HCT116 (cell line): Measurements from ENCODE around the gene DLX3. TPM values are rescaled to one million over a fixed set of nuclear protein-coding genes. Genes with fewer than 3 reads are reported as not detected.

Experiments used
- ATAC-seq: fragments of 200-7000 bp; cut with Tn5 transposase; 2 replicates; pipeline ENCODE4 v1.9.1; 2020; ENCODE audit warnings: mild to moderate bottlenecking, moderate library complexity
- BruUV-seq: library from RNA; stranded (reverse); fragments of 400-500 nt; replicated peaks from 2 replicates; lab custom pipeline; 2021; lab: Mats Ljungman, UMichigan
- CTCF ChIA-PET: fragments of 300-600 bp; sonication (Branson Sonifier 250); formaldehyde crosslinking; loops from one replicate; lab custom pipeline; 2021; ENCODE audit warnings: antibody characterized with exemption; lab: Charles Lee
- POLR2A ChIA-PET: fragments of 300-600, 350-600 bp; sonication (Branson Sonifier 250); formaldehyde crosslinking; loops from one replicate; lab custom pipeline; 2021; ENCODE audit warnings: antibody characterized with exemption; lab: Charles Lee
- RAD21 ChIA-PET, 2 experiments: fragments of 300-600 bp; sonication (Branson Sonifier 250); formaldehyde crosslinking; loops; one replicate each; lab custom pipeline; 2023; ENCODE audit warnings: low total read pairs in 2 of 2; ENCODE audit not compliant: uncharacterized antibody in 2 of 2, unreplicated experiment in 2 of 2, low non-redundant PET in 1 of 2; lab: Charles Lee
- DNase-seq: peaks from one replicate; pipeline ENCODE4 v3.0.0-alpha.2; 2010; ENCODE audit warnings: low read depth, low spot score
- H2AFZ ChIP-seq: fragments of 200-600 bp; shearing (Covaris generic), sonication (generic); 2 replicates; pipeline ENCODE4 v1.6.1; 2017; ENCODE audit warnings: low read depth, mixed run types, mixed read lengths, antibody characterized with exemption, low read length; ENCODE audit not compliant: poor library complexity, severe bottlenecking
- H3K27ac ChIP-seq: 2 replicates; pipeline ENCODE4 v1.5.1; 2012; ENCODE audit warnings: low read depth, low read length
- H3K27me3 ChIP-seq: fragments of 200-600 bp; sonication (generic); 2 replicates; pipeline ENCODE4 v1.6.1; 2016; ENCODE audit warnings: mixed run types, low read length, mixed read lengths; ENCODE audit not compliant: insufficient read depth
- H3K36me3 ChIP-seq, 2 experiments: fragments of 200-500 bp in 1 of 2; fragments of 200-600 bp in 1 of 2; sonication (Bioruptor generic) in 1 of 2; sonication (generic) in 1 of 2; 2 replicates each; pipeline versions ENCODE4 v1.5.1 to v1.6.1; 2014 to 2016; ENCODE audit warnings: low read length in 2 of 2, inconsistent platforms in 1 of 2, mixed read lengths in 1 of 2, mixed run types in 1 of 2; ENCODE audit not compliant: insufficient read depth in 2 of 2, control insufficient read depth in 1 of 2
- H3K4me1 ChIP-seq, 2 experiments: fragments of 200-600 bp in 1 of 2; sonication (generic) in 1 of 2; 2 replicates each; pipeline versions ENCODE4 v1.5.1 to v1.6.1; 2012 to 2017; ENCODE audit warnings: low read length in 2 of 2, inconsistent platforms in 1 of 2, mild to moderate bottlenecking in 1 of 2, mixed read lengths in 1 of 2, mixed run types in 1 of 2, moderate library complexity in 1 of 2; ENCODE audit not compliant: insufficient read depth in 2 of 2, control insufficient read depth in 1 of 2
- H3K4me2 ChIP-seq: fragments of 200-600 bp; sonication (generic); 2 replicates; pipeline ENCODE4 v1.6.1; 2017; ENCODE audit warnings: mixed run types, low read length, mixed read lengths
- H3K4me3 ChIP-seq, 2 experiments: fragments of 200-600 bp in 1 of 2; sonication (generic) in 1 of 2; replicated peaks in 1 of 2; 2 replicates each; pipeline ENCODE4 v1.5.1; 2011 to 2016; ENCODE audit warnings: low read length in 2 of 2, control low read depth in 1 of 2, low read depth in 1 of 2, mild to moderate bottlenecking in 1 of 2, mixed read lengths in 1 of 2, mixed run types in 1 of 2
- H3K79me2 ChIP-seq: fragments of 200-600 bp; sonication (generic); 2 replicates; pipeline ENCODE4 v1.6.1; 2017; ENCODE audit warnings: mild to moderate bottlenecking, mixed run types, low read length, moderate library complexity, mixed read lengths; ENCODE audit not compliant: insufficient read depth
- H3K9ac ChIP-seq: fragments of 200-600 bp; sonication (generic); 2 replicates; pipeline ENCODE4 v1.6.1; 2016; ENCODE audit warnings: low read length, mixed read lengths
- H3K9me2 ChIP-seq: fragments of 200-600 bp; sonication (generic), shearing (Covaris generic); 2 replicates; pipeline ENCODE4 v1.6.1; 2017; ENCODE audit warnings: mixed run types, mild to moderate bottlenecking, moderate library complexity; ENCODE audit not compliant: insufficient read depth
- H3K9me3 ChIP-seq, 2 experiments: fragments of 200-500 bp in 1 of 2; fragments of 200-600 bp in 1 of 2; sonication (Bioruptor generic) in 1 of 2; sonication (generic) in 1 of 2; 2 replicates each; pipeline ENCODE4 v1.6.1; 2014 to 2017; ENCODE audit warnings: low read length in 2 of 2, mixed read lengths in 2 of 2, inconsistent platforms in 1 of 2, low read depth in 1 of 2, mild to moderate bottlenecking in 1 of 2, mixed run types in 1 of 2, moderate library complexity in 1 of 2; ENCODE audit not compliant: control insufficient read depth in 1 of 2, insufficient read depth in 1 of 2
- H4K20me1 ChIP-seq: fragments of 200-600 bp; sonication (generic), shearing (Covaris generic); 2 replicates; pipeline ENCODE4 v1.6.1; 2017; ENCODE audit warnings: mixed run types, mild to moderate bottlenecking, moderate library complexity; ENCODE audit not compliant: insufficient read depth
- ATF3 ChIP-seq: IDR thresholded peaks from 2 replicates; pipeline ENCODE4 v1.6.1; 2012
- CBX3 ChIP-seq: IDR thresholded peaks from 2 replicates; pipeline ENCODE4 v1.6.1; 2012; ENCODE audit warnings: low read depth
- CEBPB ChIP-seq: IDR thresholded peaks from 2 replicates; pipeline ENCODE4 v1.6.1; 2012; ENCODE audit warnings: low read depth
- CTCF ChIP-seq, 3 experiments: fragments of 200-600 bp in 1 of 3; sonication (generic) in 1 of 3; IDR thresholded peaks in 2 of 3; conservative IDR thresholded peaks in 1 of 3; 2 replicates each; pipeline ENCODE4 v1.5.1; 2012 to 2017; ENCODE audit warnings: low read depth in 2 of 3, low read length in 2 of 3, antibody characterized with exemption in 1 of 3, borderline replicate concordance in 1 of 3, control low read depth in 1 of 3, mild to moderate bottlenecking in 1 of 3, mixed read lengths in 1 of 3, mixed run types in 1 of 3, moderate library complexity in 1 of 3; ENCODE audit not compliant: insufficient read depth in 1 of 3
- EZH2phosphoT487 ChIP-seq: fragments of 200-600 bp; IDR thresholded peaks from 2 replicates; pipeline ENCODE4 v1.6.1; 2018; ENCODE audit warnings: antibody characterized with exemption, borderline replicate concordance
- JUND ChIP-seq: IDR thresholded peaks from 2 replicates; pipeline ENCODE4 v1.6.1; 2012
- POLR2A ChIP-seq: IDR thresholded peaks from 2 replicates; pipeline ENCODE4 v1.7.0; 2011; ENCODE audit warnings: borderline replicate concordance; ENCODE audit not compliant: insufficient read depth, insufficient read length; ENCODE audit errors: extremely low read depth
- POLR2AphosphoS5 ChIP-seq: IDR thresholded peaks from 2 replicates; pipeline ENCODE4 v1.6.1; 2011; ENCODE audit warnings: mild to moderate bottlenecking, low read depth, low read length, moderate library complexity
- RAD21 ChIP-seq: IDR thresholded peaks from 2 replicates; pipeline ENCODE4 v1.6.1; 2012; ENCODE audit warnings: low read depth, mild to moderate bottlenecking
- REST ChIP-seq: IDR thresholded peaks from 2 replicates; pipeline ENCODE4 v1.6.1; 2012; ENCODE audit warnings: low read depth
- SIN3A ChIP-seq: IDR thresholded peaks from 2 replicates; pipeline ENCODE4 v1.6.1; 2012; ENCODE audit warnings: low read depth
- SP1 ChIP-seq: IDR thresholded peaks from 2 replicates; pipeline ENCODE4 v1.6.1; 2012; ENCODE audit warnings: low read depth
- SRF ChIP-seq: IDR thresholded peaks from 2 replicates; pipeline ENCODE4 v1.6.1; 2012; ENCODE audit warnings: low read depth
- YY1 ChIP-seq: IDR thresholded peaks from 2 replicates; pipeline ENCODE4 v1.6.1; 2011; ENCODE audit warnings: low read length, low read depth, moderate library complexity, mild to moderate bottlenecking; ENCODE audit not compliant: insufficient replicate concordance; ENCODE audit errors: extremely low read depth
- ZBTB33 ChIP-seq: IDR thresholded peaks from 2 replicates; pipeline ENCODE4 v1.6.1; 2011; ENCODE audit warnings: mild to moderate bottlenecking, low read length, moderate library complexity; ENCODE audit not compliant: insufficient replicate concordance; ENCODE audit errors: extremely low read depth
- ZNF274 ChIP-seq: fragments of 200-500 bp; sonication (Bioruptor generic); IDR thresholded peaks from 2 replicates; pipeline ENCODE4 v1.6.1; 2014; ENCODE audit warnings: mild to moderate bottlenecking, low read depth, low read length, inconsistent platforms
- intact Hi-C: fragments of 100-400 bp; cut with micrococcal nuclease; formaldehyde crosslinking; loops from 2 replicates; pipeline ENCODE4 v1.10.0; 2022
- total RNA-seq: library from RNA; stranded (reverse); gene quantifications from one replicate; pipeline ENCODE4 v1.2.1, GENCODE V29; 2021; ENCODE audit not compliant: unreplicated experiment

DLX3 gene
- total RNA-seq, 1 experiment from 2014 or later: not detected

GRCh38 chr17:49997773-49998703, 3.0 kb upstream of the DLX3 start:
- Histone ChIP-seq H3K4me2 (peak overlapping the region; percentile 91), H3K79me2 (no peaks in the 10 kb centered on the region), H3K27ac (no peak overlapping the region; the same call in 1 of the 2 replicates), H3K4me3 (no peak overlapping the region), H3K9ac (no peak overlapping the region), H4K20me1 (no peaks in the 10 kb centered on the region), H3K27me3 (peaks cover 6% of the 10 kb centered on the region; the same call in 1 of the 2 replicates), H2AFZ (peak overlapping the region; percentile 87), H3K9me3 (no peaks in the 10 kb centered on the region), H3K36me3 (no peaks in the 10 kb centered on the region), H3K4me1 (peaks cover 14 to 30% of the 10 kb centered on the region in 2 experiments), H3K9me2 (no peaks in the 10 kb centered on the region)
- DNase-seq: peak; percentile 88
- CTCF ChIA-PET: interaction anchor here (0.5 to 5.6 kb wide), 54 partner anchors 8 to 583 kb away, joined by 3 to 196 read pairs (median 5); partner anchors contain the start of genes ITGA3, KAT7, PHB1 and PPP1R9B
- intact Hi-C loops: loop anchor here (1.0 to 2.0 kb wide), 4 partner anchors 118 to 430 kb away; partner anchors contain the start of gene KAT7
- RAD21 ChIA-PET: interaction anchor here (0.6 to 3.5 kb wide), 29 partner anchors 10 to 430 kb away, joined by 3 to 36 read pairs (median 5); partner anchors contain the start of genes ITGA3 (in 1 of the 2), PDK2 (in 1 of the 2) and SLC35B1 (in 1 of the 2)
- POLR2A ChIA-PET: interaction anchor here (1.0 to 2.5 kb wide), 11 partner anchors 46 to 440 kb away, joined by 3 to 17 read pairs (median 4); partner anchors contain the start of genes FAM117A, ITGA3, KAT7 and SLC35B1
- no TSS peak for BruUV-seq
- peak; percentile 86 for ATAC-seq
- TF ChIP-seq SRF (no peak), CTCF (IDR thresholded peaks at IDR 0.05 in 2 of 3, conservative IDR thresholded peaks at IDR 0.05 in 1 of 3; ENCODE audit: borderline replicate concordance in 1 of 3, insufficient read depth in 1 of 3, low read depth in 2 of 3, low read length in 2 of 3) (peak; percentile 94 to 99 (median 97)), CEBPB (no peak), RAD21 (peak; percentile 100), ATF3 (no peak), JUND (no peak), YY1 (no peak), POLR2A (no peak), CBX3 (no peak), POLR2AphosphoS5 (peak; percentile 48; the same call in 1 of the 2 replicates), REST (no peak), ZBTB33 (no peak), ZNF274 (no peak), EZH2phosphoT487 (no peak), SIN3A (no peak), SP1 (no peak)
